Progenitor cell of endocrine pancreas (in vitro differentiated cells): Measurements from ENCODE around the gene SLC29A3. TPM values are rescaled to one million over a fixed set of nuclear protein-coding genes. Genes with fewer than 3 reads are reported as not detected.
"Not testable (repeated sequence)": the region's sequence is repeated elsewhere in the genome, so short reads cannot be mapped to it uniquely, and the experiment has no call there.

Experiments used
- DNase-seq: peaks from one replicate; pipeline ENCODE4 v3.0.0; 2021; ENCODE audit warnings: low spot score; ENCODE audit not compliant: unreplicated experiment
- H3K27ac Mint-ChIP-seq: 2 replicates; pipeline ENCODE4 v1.8.0; 2021; ENCODE audit warnings: mild to moderate bottlenecking, moderate library complexity, mixed read lengths
- H3K27me3 Mint-ChIP-seq: 2 replicates; pipeline ENCODE4 v1.8.0; 2021; ENCODE audit warnings: mixed read lengths
- H3K36me3 Mint-ChIP-seq: 2 replicates; pipeline ENCODE4 v1.8.0; 2022; ENCODE audit warnings: mixed read lengths; ENCODE audit not compliant: insufficient read depth
- H3K4me1 Mint-ChIP-seq: 2 replicates; pipeline ENCODE4 v1.8.0; 2021; ENCODE audit warnings: low read depth, mixed read lengths
- H3K4me3 Mint-ChIP-seq: 2 replicates; pipeline ENCODE4 v1.8.0; 2021; ENCODE audit warnings: low read depth, mild to moderate bottlenecking, moderate library complexity, mixed read lengths
- H3K9me3 Mint-ChIP-seq: 2 replicates; pipeline ENCODE4 v1.8.0; 2021; ENCODE audit warnings: low read depth, mixed read lengths
- total RNA-seq: library from RNA; stranded (reverse); gene quantifications from 2 replicates; pipeline ENCODE4 v1.2.1, GENCODE V29; 2021
- TF ChIP-seq, protein P1 (sequence below): fragments of 200-600 bp; sonication (generic); IDR thresholded peaks from one replicate; pipeline ENCODE4 v1.5.0; 2021; ENCODE audit warnings: antibody characterized with exemption, mild to moderate bottlenecking; ENCODE audit not compliant: unreplicated experiment

The SLC29A3 gene
- total RNA-seq, 1 donor from 2014 or later = 13.7 TPM

DNA sequence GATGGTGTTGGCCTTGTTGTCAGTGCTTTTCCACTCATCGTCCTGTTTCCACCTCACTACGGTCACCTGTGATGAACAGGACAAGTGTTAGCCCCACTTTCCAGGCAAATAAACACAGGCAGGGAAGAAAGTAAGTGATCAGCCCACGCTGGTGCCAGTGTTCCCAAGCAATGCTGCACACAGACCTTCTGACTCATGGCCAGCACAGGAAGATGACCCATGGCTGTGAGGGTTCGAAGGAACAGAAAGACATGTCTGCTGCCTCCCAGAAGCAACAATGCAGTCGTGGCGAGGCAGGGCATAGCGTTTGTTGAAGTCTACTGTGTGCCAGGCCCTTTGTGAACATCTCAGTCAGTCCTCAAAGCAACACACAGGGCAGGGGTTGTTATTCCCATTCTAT is 35.7 kb downstream of the SLC29A3 start:
- no peak for DNase-seq
- Mint-ChIP-seq H3K4me3 (no peak overlapping the region), H3K36me3 (peaks cover 7% of the 10 kb centered on the region), H3K9me3 (no peaks in the 10 kb centered on the region), H3K27me3 (no peaks in the 10 kb centered on the region), H3K4me1 (peaks cover under 1% of the 10 kb centered on the region), H3K27ac (no peak overlapping the region)
- TF ChIP-seq, protein P1, sequence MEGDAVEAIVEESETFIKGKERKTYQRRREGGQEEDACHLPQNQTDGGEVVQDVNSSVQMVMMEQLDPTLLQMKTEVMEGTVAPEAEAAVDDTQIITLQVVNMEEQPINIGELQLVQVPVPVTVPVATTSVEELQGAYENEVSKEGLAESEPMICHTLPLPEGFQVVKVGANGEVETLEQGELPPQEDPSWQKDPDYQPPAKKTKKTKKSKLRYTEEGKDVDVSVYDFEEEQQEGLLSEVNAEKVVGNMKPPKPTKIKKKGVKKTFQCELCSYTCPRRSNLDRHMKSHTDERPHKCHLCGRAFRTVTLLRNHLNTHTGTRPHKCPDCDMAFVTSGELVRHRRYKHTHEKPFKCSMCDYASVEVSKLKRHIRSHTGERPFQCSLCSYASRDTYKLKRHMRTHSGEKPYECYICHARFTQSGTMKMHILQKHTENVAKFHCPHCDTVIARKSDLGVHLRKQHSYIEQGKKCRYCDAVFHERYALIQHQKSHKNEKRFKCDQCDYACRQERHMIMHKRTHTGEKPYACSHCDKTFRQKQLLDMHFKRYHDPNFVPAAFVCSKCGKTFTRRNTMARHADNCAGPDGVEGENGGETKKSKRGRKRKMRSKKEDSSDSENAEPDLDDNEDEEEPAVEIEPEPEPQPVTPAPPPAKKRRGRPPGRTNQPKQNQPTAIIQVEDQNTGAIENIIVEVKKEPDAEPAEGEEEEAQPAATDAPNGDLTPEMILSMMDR = no peak

DNA sequence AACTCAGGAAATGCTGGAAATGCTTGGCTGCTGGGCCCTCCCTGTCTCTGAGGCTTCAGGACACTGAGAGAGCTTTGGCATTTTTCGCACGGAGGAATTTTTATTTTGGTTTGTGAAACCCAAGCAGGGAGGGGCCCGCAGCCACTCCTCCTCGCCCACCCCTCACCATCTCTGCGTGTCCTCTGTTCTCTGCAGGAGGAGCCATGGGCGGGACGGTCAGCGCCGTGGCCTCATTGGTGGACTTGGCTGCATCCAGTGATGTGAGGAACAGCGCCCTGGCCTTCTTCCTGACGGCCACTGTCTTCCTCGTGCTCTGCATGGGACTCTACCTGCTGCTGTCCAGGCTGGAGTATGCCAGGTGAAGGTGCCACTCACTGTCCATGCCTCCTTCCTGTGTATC is 36.8 kb downstream of the SLC29A3 start:
- no peak overlapping the region for H3K27ac Mint-ChIP-seq
- H3K4me3 Mint-ChIP-seq = no peak overlapping the region
- TF ChIP-seq, protein P1 = no peak

DNA sequence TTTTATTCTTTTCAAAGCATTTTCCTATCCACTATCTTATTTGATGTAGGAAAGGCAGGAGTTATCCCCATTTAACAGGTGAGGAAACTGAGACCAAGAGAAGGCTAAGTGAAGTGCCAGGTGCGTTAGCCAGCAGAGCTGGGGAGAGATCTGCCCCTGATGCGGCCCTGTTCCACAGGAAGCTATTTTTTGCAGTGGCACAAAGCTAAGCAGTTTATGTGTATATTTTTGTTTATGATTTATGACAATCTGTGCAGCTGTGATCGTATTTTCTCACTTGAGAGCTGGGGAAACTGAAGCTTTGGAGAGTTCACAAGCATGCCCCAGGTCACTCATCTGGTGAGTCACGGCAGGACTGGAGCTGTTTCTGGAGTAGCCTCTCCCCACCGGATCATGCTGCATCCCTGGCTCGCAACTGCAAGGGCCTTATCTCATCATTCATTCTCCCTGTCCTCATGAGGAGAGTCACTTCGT is 38.8 kb downstream of the SLC29A3 start:
- Mint-ChIP-seq H3K27ac (no peak overlapping the region), H3K4me1 (no peaks in the 10 kb centered on the region), H3K4me3 (no peak overlapping the region), H3K36me3 (peaks cover 8% of the 10 kb centered on the region), H3K27me3 (no peaks in the 10 kb centered on the region), H3K9me3 (no peaks in the 10 kb centered on the region)
- DNase-seq = no peak
- TF ChIP-seq, protein P1 = no peak

More for the DNA sequence above, 36.8 kb downstream of the SLC29A3 start:
- no peaks in the 10 kb centered on the region for H3K27me3 Mint-ChIP-seq
- peaks cover 7% of the 10 kb centered on the region for H3K36me3 Mint-ChIP-seq
- H3K9me3 Mint-ChIP-seq = no peaks in the 10 kb centered on the region
- no peaks in the 10 kb centered on the region for H3K4me1 Mint-ChIP-seq
- no peak for DNase-seq

DNA sequence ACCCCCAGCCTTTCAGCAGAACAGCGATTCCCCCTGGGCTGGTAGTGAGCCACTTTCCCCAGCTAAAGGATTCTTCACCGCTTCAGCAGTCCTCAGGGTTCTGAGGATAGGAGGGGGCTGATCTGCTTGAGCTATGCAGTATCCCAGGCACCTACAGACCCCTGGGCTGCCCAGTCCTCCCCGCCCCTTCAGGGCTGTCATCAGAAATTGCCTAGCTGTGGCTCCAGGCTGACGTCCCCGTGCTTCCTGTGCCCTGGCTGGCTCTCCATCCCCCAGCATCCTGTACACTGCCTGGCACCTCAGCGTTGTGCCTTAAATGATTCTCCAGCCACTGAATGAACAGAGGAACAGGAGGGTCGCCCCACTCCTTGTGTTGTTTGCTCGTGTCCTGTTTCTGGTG is 39.2 kb downstream of the SLC29A3 start:
- Mint-ChIP-seq H3K27me3 (no peaks in the 10 kb centered on the region), H3K4me3 (no peak overlapping the region), H3K36me3 (peaks cover 8% of the 10 kb centered on the region), H3K27ac (no peak overlapping the region), H3K4me1 (no peaks in the 10 kb centered on the region), H3K9me3 (no peaks in the 10 kb centered on the region)
- TF ChIP-seq, protein P1 = no peak
- no peak for DNase-seq

DNA sequence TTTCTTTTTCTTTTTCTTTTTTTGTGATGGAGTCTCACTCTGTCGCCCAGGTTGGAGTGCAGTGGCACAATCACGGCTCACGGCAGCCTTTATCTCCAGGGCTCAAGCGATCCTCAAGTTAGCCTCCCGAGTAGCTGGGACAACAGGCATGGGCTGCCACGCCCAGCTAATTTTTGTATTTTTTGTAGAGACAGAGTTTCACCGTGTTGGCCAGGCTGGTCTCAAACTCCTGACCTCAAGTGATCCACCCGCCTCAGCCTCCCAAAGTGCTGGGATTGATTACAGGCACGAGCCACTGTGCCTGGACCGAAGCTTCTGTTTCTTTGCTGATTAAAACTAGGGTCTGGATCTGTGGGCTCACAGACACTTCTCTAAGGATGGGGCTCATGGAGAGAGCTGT is 39.8 kb downstream of the SLC29A3 start:
- not testable (repeated sequence) for H3K4me3 Mint-ChIP-seq, DNase-seq, H3K9me3 Mint-ChIP-seq, H3K4me1 Mint-ChIP-seq, H3K36me3 Mint-ChIP-seq, H3K27me3 Mint-ChIP-seq, H3K27ac Mint-ChIP-seq

DNA sequence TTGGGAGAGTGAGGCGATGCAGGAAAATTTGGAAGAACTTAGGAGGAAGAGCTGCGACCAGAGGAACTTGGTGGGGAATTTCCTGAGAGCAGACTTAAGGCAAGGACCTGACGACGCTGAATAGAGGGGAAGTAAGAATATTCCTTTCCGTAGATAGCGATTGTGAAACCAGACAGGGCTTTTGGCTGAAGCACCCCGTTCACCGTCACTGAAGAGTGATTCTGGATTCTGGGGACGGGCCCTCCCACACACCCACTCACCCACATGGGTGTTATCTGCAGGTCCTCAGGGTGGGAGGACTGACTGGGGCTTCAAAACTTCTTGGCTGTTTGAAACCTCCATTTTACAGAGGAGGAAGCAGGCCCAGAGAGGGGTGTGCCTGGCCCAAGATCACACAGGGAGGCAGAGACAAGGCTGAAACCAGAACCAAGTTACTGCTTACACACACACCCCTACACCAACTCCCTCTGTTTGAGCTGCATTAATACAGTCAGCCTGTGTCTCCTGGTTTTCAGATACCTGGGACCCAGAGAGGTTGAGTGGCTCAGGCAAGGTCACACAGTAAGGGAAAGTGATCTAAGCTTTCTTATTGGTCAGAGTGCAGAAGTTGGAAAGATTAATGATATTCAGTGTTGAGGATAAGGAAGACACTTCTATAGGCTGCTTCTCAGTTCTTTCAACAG is 40.4 kb downstream of the SLC29A3 start:
- Mint-ChIP-seq H3K4me3 (no peak overlapping the region), H3K27me3 (no peaks in the 10 kb centered on the region), H3K9me3 (no peaks in the 10 kb centered on the region), H3K36me3 (peaks cover 8% of the 10 kb centered on the region), H3K4me1 (no peaks in the 10 kb centered on the region), H3K27ac (no peak overlapping the region)
- DNase-seq = no peak
- TF ChIP-seq, protein P1 = no peak
